HuH-7 (cell line): ENCODE data around the gene RARS2.
"Not testable (repeated sequence)": the region's sequence is repeated elsewhere in the genome, so short reads cannot be mapped to it uniquely, and the experiment has no call there.

Experiments
- DNase-seq: peaks from one replicate; pipeline ENCODE4 v3.0.0; 2011; ENCODE audit warnings: low spot score

Gene RARS2

GRCh38 chr6:87589693-87590416 is at the start of gene RARS2, which contains the start of gene ORC3:
Gene RARS2 (minus strand): TSS chr6:87589987. CDS start chr6:87589957, 30 bp downstream.
Gene ORC3 (plus strand): TSS chr6:87590135. CDS start chr6:87590169, 34 bp downstream.
- peak; percentile 94 for DNase-seq

GRCh38 chr6:87639373-87639772 is 49.6 kb upstream of the RARS2 start:
- no peak for DNase-seq

GRCh38 chr6:87637106-87637505 is 47.3 kb upstream of the RARS2 start:
- no peak for DNase-seq

GRCh38 chr6:87636315-87636714 is 46.5 kb upstream of the RARS2 start:
- DNase-seq: no peak

GRCh38 chr6:87633851-87634250 is 44.1 kb upstream of the RARS2 start:
- DNase-seq: no peak

- DNase-seq: no peak
These were observed 41.0 kb upstream of the RARS2 start for GRCh38 chr6:87630746-87631145.

- no peak for DNase-seq
These were observed 39.1 kb upstream of the RARS2 start for GRCh38 chr6:87628881-87629280.

GRCh38 chr6:87628424-87628823 is 38.6 kb upstream of the RARS2 start:
- DNase-seq: no peak

GRCh38 chr6:87623248-87623647 is 33.5 kb upstream of the RARS2 start:
- DNase-seq: no peak

- DNase-seq: no peak
These were observed 28.7 kb upstream of the RARS2 start for GRCh38 chr6:87618531-87618930.

- no peak for DNase-seq
These were observed 27.6 kb upstream of the RARS2 start for GRCh38 chr6:87617405-87617804.

GRCh38 chr6:87613018-87613417 is 23.2 kb upstream of the RARS2 start:
- not testable (repeated sequence) for DNase-seq

- no peak for DNase-seq
These were observed 19.0 kb upstream of the RARS2 start for GRCh38 chr6:87608802-87609201.

GRCh38 chr6:87606199-87606598 is 16.4 kb upstream of the RARS2 start:
- no peak for DNase-seq

- no peak for DNase-seq
These were observed 10.8 kb upstream of the RARS2 start for GRCh38 chr6:87600576-87600975.

GRCh38 chr6:87590990-87591389 is 1.2 kb upstream of the RARS2 start:
- DNase-seq: no peak

- DNase-seq: no peak
These were observed 662 bp upstream of the RARS2 start for GRCh38 chr6:87590417-87590880.

GRCh38 chr6:87588756-87589407 is 905 bp downstream of the RARS2 start:
- DNase-seq: no peak

- no peak for DNase-seq
These were observed 3.3 kb downstream of the RARS2 start for GRCh38 chr6:87586371-87587077.

GRCh38 chr6:87583822-87584221 is 6.0 kb downstream of the RARS2 start:
- no peak for DNase-seq

- peak; percentile 23 for DNase-seq
These were observed 14.4 kb downstream of the RARS2 start for GRCh38 chr6:87575423-87575822.

- peak; percentile 21 for DNase-seq
These were observed 15.5 kb downstream of the RARS2 start for GRCh38 chr6:87574237-87574804.
